Adrenal gland (tissue), 12 donors: ENCODE data around the gene USP7. TPM values are rescaled to one million over a fixed set of nuclear protein-coding genes. Genes with fewer than 3 reads are reported as not detected.

ENCODE experiments used
- DNase-seq, 7 donors: peaks; one replicate each; pipeline ENCODE4 v3.0.0-alpha.2; 2019 to 2020
- H3K27ac ChIP-seq, 5 donors: fragments of 200-600 bp; sonication (generic) in 4 of 5; 1 replicate in 3 of 5; 2 replicates in 2 of 5; pipeline versions ENCODE4 v1.5.1 to v1.8.0; 2016 to 2020; ENCODE audit warnings: mild to moderate bottlenecking in 1 of 5
- H3K27me3 ChIP-seq: fragments of 200-600 bp; 2 replicates; pipeline ENCODE4 v1.8.0; 2021
- H3K36me3 ChIP-seq, 2 donors: fragments of 200-600 bp; replicated peaks in 1 of 2; 1 replicate in 1 of 2; 2 replicates in 1 of 2; pipeline versions ENCODE4 v1.5.1 to v1.8.0; 2018 to 2022
- H3K4me1 ChIP-seq, 2 donors: fragments of 200-600 bp; replicated peaks in 1 of 2; 1 replicate in 1 of 2; 2 replicates in 1 of 2; pipeline versions ENCODE4 v1.5.1 to v1.8.0; 2018 to 2021
- H3K4me3 ChIP-seq, 4 donors: fragments of 200-600 bp; sonication (generic) in 3 of 4; one replicate each; pipeline ENCODE4 v1.5.1; 2016 to 2018
- H3K9me3 ChIP-seq, 3 donors: fragments of 200-600 bp; sonication (generic) in 1 of 3; replicated peaks in 1 of 3; 1 replicate in 2 of 3; 2 replicates in 1 of 3; pipeline versions ENCODE4 v1.5.1 to v1.8.0; 2016 to 2021
- POLR2A ChIP-seq, 2 donors: fragments of 450-650 bp; IDR thresholded peaks; one replicate each; pipeline ENCODE4 v1.6.1; 2017; ENCODE audit warnings: antibody characterized with exemption in 2 of 2, mild to moderate bottlenecking in 2 of 2, moderate library complexity in 1 of 2
- whole genome bisulfite sequencing, 4 donors: extraction: QIAGEN DNeasy Blood & Tissue Kit in 2 of 4; methylation state at CpG; one replicate each; pipeline versions ENCODE4 v1.1.5 to v1.1.7; 2013 to 2017; 5-methylcytosine and 5-hydroxymethylcytosine counted together
- intact Hi-C, 2 donors: fragments of 100-400 bp; cut with DNase I; formaldehyde crosslinking; loops; one replicate each; pipeline versions ENCODE4 v1.14.1 to v1.15.0; 2022 to 2023
- polyA plus RNA-seq, 3 donors: library from polyadenylated mRNA; stranded (reverse); fragments of 200-250 nt in 2 of 3; fragments of 350-450 nt in 1 of 3; fragmentation: Illumina TruSeq in 1 of 3; extraction: RNeasy Lipid Tissue Mini Kit (QIAGEN cat#74804) in 1 of 3; gene quantifications; one replicate each; pipeline ENCODE4 v1.2.3, GENCODE V29; 2013 to 2014
- total RNA-seq, 9 donors: library from RNA; depleted of rRNA in 4 of 9; stranded (reverse); fragments of >200 nt in 4 of 9; fragments of 120-200 nt in 1 of 9; fragmentation: NEBNext Ultra II Directional in 1 of 9; extraction: Animal tissue kit (Norgen Biotek cat#: 25700) in 1 of 9; gene quantifications; one replicate each; pipeline versions ENCODE4 v1.1.0 to v1.2.4, GENCODE V29; 2013 to 2023
- TF ChIP-seq, protein P1 (sequence below), 6 experiments: fragments of 450-650 bp in 4 of 6; fragments of 200-600 bp in 2 of 6; sonication (generic) in 1 of 6; IDR thresholded peaks; 1 replicate in 5 of 6; 2 replicates in 1 of 6; pipeline versions ENCODE4 v1.5.1 to v1.8.0; 2016 to 2021; ENCODE audit warnings: antibody characterized with exemption in 6 of 6, mild to moderate bottlenecking in 2 of 6, moderate library complexity in 1 of 6
- donor health status: healthy with polysubstance abuse.
- donor health status: Bipolar disorder and iron deficiency.
- donor health status: DM: yes; HTN: yes; CAD: no.
- donor health status: DM: no; HTN: no; CAD: no.
- donor health status: DM: no; HTN: no; CAD: no.
- donor health status: DM: yes; HTN: yes; CAD: no.

Gene USP7
- total and polyA plus RNA-seq, 12 donors = 23.7 to 121 (median 68.2) TPM

DNA sequence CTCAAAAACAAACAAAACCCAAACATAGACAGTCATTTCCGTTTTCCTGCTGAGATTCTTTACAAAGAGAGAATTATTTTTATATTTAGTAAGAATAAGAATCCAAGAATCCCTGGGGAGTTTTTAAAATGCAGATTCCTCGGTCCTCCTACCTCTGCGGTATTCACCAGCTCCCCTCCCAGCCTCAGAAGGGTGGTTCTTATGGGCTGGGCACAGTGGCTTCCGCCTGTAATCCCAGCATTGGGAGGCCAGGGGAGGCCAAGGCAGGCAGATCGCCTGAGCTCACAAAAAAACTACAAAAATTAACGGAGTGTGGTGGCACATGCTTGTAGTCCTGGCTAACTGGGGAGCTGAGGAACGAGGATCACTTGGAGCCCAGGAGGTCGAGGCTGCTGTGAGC is 26.7 kb upstream of the USP7 start:
- H3K27ac ChIP-seq = no peak overlapping the region
- no peaks in the 10 kb centered on the region for H3K36me3 ChIP-seq
- TF ChIP-seq, protein P1, sequence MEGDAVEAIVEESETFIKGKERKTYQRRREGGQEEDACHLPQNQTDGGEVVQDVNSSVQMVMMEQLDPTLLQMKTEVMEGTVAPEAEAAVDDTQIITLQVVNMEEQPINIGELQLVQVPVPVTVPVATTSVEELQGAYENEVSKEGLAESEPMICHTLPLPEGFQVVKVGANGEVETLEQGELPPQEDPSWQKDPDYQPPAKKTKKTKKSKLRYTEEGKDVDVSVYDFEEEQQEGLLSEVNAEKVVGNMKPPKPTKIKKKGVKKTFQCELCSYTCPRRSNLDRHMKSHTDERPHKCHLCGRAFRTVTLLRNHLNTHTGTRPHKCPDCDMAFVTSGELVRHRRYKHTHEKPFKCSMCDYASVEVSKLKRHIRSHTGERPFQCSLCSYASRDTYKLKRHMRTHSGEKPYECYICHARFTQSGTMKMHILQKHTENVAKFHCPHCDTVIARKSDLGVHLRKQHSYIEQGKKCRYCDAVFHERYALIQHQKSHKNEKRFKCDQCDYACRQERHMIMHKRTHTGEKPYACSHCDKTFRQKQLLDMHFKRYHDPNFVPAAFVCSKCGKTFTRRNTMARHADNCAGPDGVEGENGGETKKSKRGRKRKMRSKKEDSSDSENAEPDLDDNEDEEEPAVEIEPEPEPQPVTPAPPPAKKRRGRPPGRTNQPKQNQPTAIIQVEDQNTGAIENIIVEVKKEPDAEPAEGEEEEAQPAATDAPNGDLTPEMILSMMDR (IDR thresholded peaks at IDR 0.05) = no peak
- TF ChIP-seq POLR2A (IDR thresholded peaks at IDR 0.05) = no peak
- intact Hi-C loops = no loop called here
- no peaks in the 10 kb centered on the region for H3K4me1 ChIP-seq
- no peaks in the 10 kb centered on the region for H3K9me3 ChIP-seq
- WGBS, 4 donors = 71 to 78% (median 76%) methylated on average over 8 of the region's 8 CpGs
- H3K4me3 ChIP-seq = no peak overlapping the region
- DNase-seq = no peak
- no peaks in the 10 kb centered on the region for H3K27me3 ChIP-seq

DNA sequence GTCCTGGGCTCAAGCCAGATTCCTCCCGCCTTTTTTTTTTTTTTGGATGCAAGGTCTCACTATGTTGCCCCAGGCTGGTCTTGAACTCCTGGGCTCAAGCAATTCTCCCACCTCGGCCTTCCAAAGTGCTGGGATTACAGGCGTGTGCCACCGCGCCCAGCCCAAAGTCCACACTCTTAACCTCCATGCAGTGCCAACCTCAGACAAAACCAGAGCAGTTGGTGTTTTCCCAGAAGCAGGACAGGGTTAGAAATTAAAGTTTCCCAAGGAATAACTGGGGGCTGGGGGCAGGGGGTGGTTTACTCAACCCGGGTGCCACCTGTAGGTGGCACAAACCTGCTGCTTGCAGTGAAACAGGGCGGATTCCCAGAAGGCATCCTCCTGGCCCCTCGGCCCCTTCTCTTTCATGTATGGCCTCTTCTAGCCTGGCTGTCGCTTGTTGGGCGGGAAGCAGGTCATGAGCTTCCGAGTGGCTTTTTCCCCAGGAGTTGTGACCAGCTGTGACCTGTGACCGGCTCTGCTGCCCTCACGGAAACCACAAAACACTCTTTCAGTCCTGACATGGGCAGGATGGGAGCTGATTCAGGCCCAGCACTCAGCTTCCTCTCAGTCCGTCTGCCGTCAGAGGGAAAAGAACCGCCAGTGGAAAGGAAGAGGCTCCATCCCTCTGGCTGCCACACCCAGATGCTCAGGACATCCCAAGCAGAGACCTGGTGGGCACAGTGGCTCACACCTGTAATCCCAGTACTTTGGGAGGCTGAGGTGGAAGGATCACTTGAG is 25.6 kb upstream of the USP7 start:
- no peaks in the 10 kb centered on the region for H3K9me3 ChIP-seq
- 70 to 78% (median 77%) methylated on average over 12 to 16 of the region's 16 CpGs for WGBS, 4 donors
- H3K27ac ChIP-seq = no peak overlapping the region
- H3K4me1 ChIP-seq = no peaks in the 10 kb centered on the region
- H3K36me3 ChIP-seq = no peaks in the 10 kb centered on the region
- no peak overlapping the region for H3K4me3 ChIP-seq
- DNase-seq = no peak
- TF ChIP-seq POLR2A (IDR thresholded peaks at IDR 0.05) = no peak
- TF ChIP-seq, protein P1 (IDR thresholded peaks at IDR 0.05) = no peak
- H3K27me3 ChIP-seq = no peaks in the 10 kb centered on the region
- intact Hi-C loops = no loop called here

DNA sequence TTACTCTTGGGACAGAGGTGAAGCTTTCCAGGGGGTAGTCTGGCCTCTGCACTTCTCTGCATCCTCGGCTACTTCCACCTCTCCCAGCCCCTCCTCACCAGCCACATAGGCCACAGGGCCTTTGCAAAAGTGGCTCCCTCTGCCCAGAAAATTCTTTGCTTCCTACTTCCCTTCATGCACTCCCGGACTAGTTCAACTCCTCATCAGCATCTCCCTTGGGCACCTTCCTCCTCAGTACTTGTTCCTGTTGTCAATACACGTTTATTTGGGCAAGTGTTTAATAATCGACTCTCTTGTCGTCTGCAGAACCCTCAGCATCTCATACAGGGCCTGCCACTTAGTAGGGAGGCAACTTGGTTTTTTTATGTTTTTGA is 23.1 kb upstream of the USP7 start:
- Histone ChIP-seq H3K27me3 (no peaks in the 10 kb centered on the region), H3K36me3 (no peaks in the 10 kb centered on the region), H3K9me3 (no peaks in the 10 kb centered on the region), H3K27ac (no peak overlapping the region), H3K4me3 (no peak overlapping the region), H3K4me1 (no peaks in the 10 kb centered on the region)
- intact Hi-C loops = no loop called here
- WGBS, 4 donors = 84 to 91% (median 88%) methylated on average over 5 of the region's 5 CpGs
- DNase-seq = no peak
- TF ChIP-seq, protein P1 (IDR thresholded peaks at IDR 0.05) = no peak
- TF ChIP-seq POLR2A (IDR thresholded peaks at IDR 0.05) = no peak

DNA sequence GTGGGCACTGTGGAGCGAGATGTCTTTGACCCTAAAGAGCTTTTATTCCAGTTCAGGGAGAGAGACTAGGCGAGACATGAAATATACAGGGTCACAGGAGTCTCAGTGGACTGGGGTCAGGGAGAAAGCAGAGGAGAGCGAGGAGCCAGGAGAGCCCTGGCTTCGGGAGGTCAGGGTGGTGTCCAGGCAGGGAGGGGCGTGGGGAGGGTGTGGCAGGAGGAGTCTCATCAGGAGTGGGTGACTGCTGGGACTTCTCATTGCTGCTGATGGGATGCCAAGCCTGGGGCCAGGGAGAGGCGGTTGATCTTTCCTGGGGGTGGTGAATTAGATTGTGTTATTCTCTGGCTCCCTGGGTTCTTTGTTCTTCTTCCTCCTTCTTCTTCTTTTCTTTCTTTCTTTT is 22.4 kb upstream of the USP7 start:
- Histone ChIP-seq H3K9me3 (no peaks in the 10 kb centered on the region), H3K36me3 (no peaks in the 10 kb centered on the region), H3K4me1 (no peaks in the 10 kb centered on the region), H3K27me3 (no peaks in the 10 kb centered on the region), H3K4me3 (no peak overlapping the region), H3K27ac (no peak overlapping the region)
- no peak for TF ChIP-seq POLR2A (IDR thresholded peaks at IDR 0.05)
- TF ChIP-seq, protein P1 (IDR thresholded peaks at IDR 0.05) = no peak
- intact Hi-C loops = no loop called here
- DNase-seq = no peak
- 78 to 94% (median 82%) methylated on average over 6 of the region's 6 CpGs for WGBS, 4 donors
